NCI-H460 (cell line): ENCODE results near the gene NRN1. TPM values are rescaled to one million over a fixed set of nuclear protein-coding genes. Genes with fewer than 3 reads are reported as not detected.
A peak's percentile ranks its signal among the peaks of the same experiment; 100 is the strongest.
"Not testable (repeated sequence)": the region's sequence is repeated elsewhere in the genome, so short reads cannot be mapped to it uniquely, and the experiment has no call there.

Experiments
- DNase-seq: peaks from one replicate; pipeline ENCODE4 v3.0.0-alpha.2; 2016; ENCODE audit warnings: low read depth; ENCODE audit errors: extremely low read depth
- polyA plus RNA-seq: library from polyadenylated mRNA; depleted of rRNA; stranded (reverse); fragments of >200 nt; gene quantifications from 2 replicates; pipeline ENCODE4 v1.2.3, GENCODE V29; 2014; cell fraction: nucleus; rRNA removed
- total RNA-seq: library from RNA; depleted of rRNA; stranded (reverse); fragments of >200 nt; shearing (Covaris generic); gene quantifications from 2 replicates; pipeline ENCODE4 v1.2.3, GENCODE V29; 2014; rRNA removed

NRN1 gene
- total RNA-seq, result 7.4 and 9.6 TPM in 2 replicates
- polyA plus RNA-seq, result 1.6 and 3.0 TPM in 2 replicates

- DNase-seq, result no peak
These were observed at the start of gene NRN1 for GRCh38 chr6:6006428-6007365. NRN1 (minus strand) TSS chr6:6006925; CDS start chr6:6006749, 176 bp downstream.

- DNase-seq, result no peak
These were observed 45.5 kb upstream of the NRN1 start for GRCh38 chr6:6052216-6052615.

- DNase-seq, result no peak
These were observed 40.0 kb upstream of the NRN1 start for GRCh38 chr6:6046716-6047115.

GRCh38 chr6:6039946-6040509 is 33.3 kb upstream of the NRN1 start:
- no peak for DNase-seq

GRCh38 chr6:6037179-6037578 is 30.5 kb upstream of the NRN1 start:
- DNase-seq, result no peak

- DNase-seq, result no peak
These were observed 27.1 kb upstream of the NRN1 start for GRCh38 chr6:6033858-6034257.

GRCh38 chr6:6026513-6027205 is 19.9 kb upstream of the NRN1 start:
- DNase-seq, result no peak

- no peak for DNase-seq
These were observed 19.0 kb upstream of the NRN1 start for GRCh38 chr6:6025736-6026135.

GRCh38 chr6:6024220-6024619 is 17.5 kb upstream of the NRN1 start:
- DNase-seq, result no peak

GRCh38 chr6:6022841-6023240 is 16.1 kb upstream of the NRN1 start:
- DNase-seq, result not testable (repeated sequence)

- DNase-seq, result peak; percentile 58
These were observed 2.1 kb upstream of the NRN1 start for GRCh38 chr6:6008648-6009421.

GRCh38 chr6:6008089-6008647 is 1.4 kb upstream of the NRN1 start:
- no peak for DNase-seq

- no peak for DNase-seq
These were observed 802 bp upstream of the NRN1 start for GRCh38 chr6:6007366-6008088.

- DNase-seq, result no peak
These were observed 708 bp downstream of the NRN1 start for GRCh38 chr6:6006006-6006427.

GRCh38 chr6:6005051-6006005 is 1.4 kb downstream of the NRN1 start:
- no peak for DNase-seq

- DNase-seq, result no peak
These were observed 2.2 kb downstream of the NRN1 start for GRCh38 chr6:6004390-6004995.

GRCh38 chr6:6003621-6004366 is 2.9 kb downstream of the NRN1 start:
- no peak for DNase-seq
